Dedifferentiated amniotic fluid mesenchymal stem cell (primary cell): ENCODE data around the gene FAM181A.
A peak's percentile ranks its signal among the peaks of the same experiment; 100 is the strongest.

ENCODE experiments used
- DNase-seq: peaks from one replicate; pipeline ENCODE4 v3.0.0-alpha.2; 2016; ENCODE audit errors: extremely low spot score

The FAM181A gene

GRCh38 chr14:93950948-93951634 is 23.9 kb downstream of the FAM181A start:
- DNase-seq = no peak

- no peak for DNase-seq
Measured at GRCh38 chr14:93951635-93952540, 24.7 kb downstream of the FAM181A start.

- DNase-seq = no peak
Measured at GRCh38 chr14:93952829-93953228, 25.7 kb downstream of the FAM181A start.

GRCh38 chr14:93953263-93953662 is 26.1 kb downstream of the FAM181A start:
- DNase-seq = no peak

- no peak for DNase-seq
Measured at GRCh38 chr14:93953739-93954515, 26.8 kb downstream of the FAM181A start.

- DNase-seq = no peak
Measured at GRCh38 chr14:93954516-93954830, 27.3 kb downstream of the FAM181A start.

- no peak for DNase-seq
Measured at GRCh38 chr14:93954900-93955849, 28.0 kb downstream of the FAM181A start.

GRCh38 chr14:93955850-93956481 is 28.8 kb downstream of the FAM181A start:
- no peak for DNase-seq

GRCh38 chr14:93956514-93957332 is 29.6 kb downstream of the FAM181A start:
- DNase-seq = no peak

- no peak for DNase-seq
Measured at GRCh38 chr14:93957333-93957710, 30.2 kb downstream of the FAM181A start.

- DNase-seq = no peak
Measured at GRCh38 chr14:93957751-93958566, 30.8 kb downstream of the FAM181A start.

- no peak for DNase-seq
Measured at GRCh38 chr14:93958567-93959238, 31.6 kb downstream of the FAM181A start.

- peak; percentile 74 for DNase-seq
Measured at GRCh38 chr14:93959239-93960107, 32.3 kb downstream of the FAM181A start.

- no peak for DNase-seq
Measured at GRCh38 chr14:93960108-93960475, 32.9 kb downstream of the FAM181A start.

GRCh38 chr14:93960774-93961438 is 33.8 kb downstream of the FAM181A start:
- DNase-seq = no peak

- no peak for DNase-seq
Measured at GRCh38 chr14:93961620-93962019, 34.5 kb downstream of the FAM181A start.
